HepG2 (cell line): Measurements from ENCODE around the gene COBL. TPM values are rescaled to one million over a fixed set of nuclear protein-coding genes. Genes with fewer than 3 reads are reported as not detected.

Experiments used
- ATAC-seq: fragments of 200-7000 bp; cut with Tn5 transposase; 3 replicates; pipeline ENCODE4 v1.9.1; 2020; ENCODE audit warnings: mild to moderate bottlenecking, moderate library complexity
- BruUV-seq: library from RNA; stranded (reverse); fragments of 400-500 nt; replicated peaks from 2 replicates; lab custom pipeline; 2021; lab: Mats Ljungman, UMichigan
- CTCF ChIA-PET: fragments of 300-600 bp; formaldehyde crosslinking; extraction: SDS; loops from one replicate; lab custom pipeline; 2021; ENCODE audit warnings: low total read pairs, inconsistent platforms, low intra/inter-chr PET ratio; lab: Yijun Ruan, JAX
- POLR2A ChIA-PET: fragments of 350-600 bp; sonication (Branson Sonifier 250); formaldehyde crosslinking; loops from one replicate; lab custom pipeline; 2020; ENCODE audit warnings: antibody characterized with exemption, inconsistent platforms; lab: Yijun Ruan, JAX
- DNase-seq: peaks from one replicate; pipeline ENCODE4 v3.0.0-alpha.2; 2015; ENCODE audit warnings: low spot score
- FAIRE-seq: peaks from 3 replicates; lab custom pipeline; 2011; peaks lifted over from hg19 to GRCh38; lab: Jason Lieb, UNC
- H2AFZ ChIP-seq: one replicate; pipeline ENCODE4 v1.6.1; 2011; ENCODE audit warnings: low read length, inconsistent platforms
- H3K27ac ChIP-seq: fragments of 300-600 bp; 3 replicates; pipeline ENCODE4 v1.8.0; 2011; ENCODE audit warnings: mixed run types, mild to moderate bottlenecking, mixed read lengths, low read length, inconsistent platforms; ENCODE audit not compliant: insufficient read depth; ENCODE audit errors: extremely low read length
- H3K27me3 ChIP-seq, 2 experiments: fragments of 200-600 bp in 1 of 2; 2 replicates in 1 of 2; 3 replicates in 1 of 2; pipeline versions ENCODE4 v1.6.0 to v1.8.0; 2011; ENCODE audit warnings: low read length in 2 of 2, mild to moderate bottlenecking in 2 of 2, moderate library complexity in 2 of 2, inconsistent platforms in 1 of 2; ENCODE audit not compliant: insufficient read depth in 2 of 2, control insufficient read depth in 1 of 2
- H3K36me3 ChIP-seq, 2 experiments: fragments of 200-600 bp in 1 of 2; replicated peaks in 1 of 2; 2 replicates in 1 of 2; 3 replicates in 1 of 2; pipeline versions ENCODE4 v1.5.1 to v1.8.0; 2011; ENCODE audit warnings: low read length in 2 of 2, inconsistent platforms in 1 of 2; ENCODE audit not compliant: insufficient read depth in 2 of 2, control insufficient read depth in 1 of 2
- H3K4me1 ChIP-seq: 2 replicates; pipeline ENCODE4 v1.5.1; 2012; ENCODE audit warnings: low read length, inconsistent platforms; ENCODE audit not compliant: insufficient read depth
- H3K4me2 ChIP-seq: 2 replicates; pipeline ENCODE4 v1.6.0; 2011; ENCODE audit warnings: low read depth, low read length, inconsistent platforms
- H3K4me3 ChIP-seq, 3 experiments: fragments of 200-600 bp in 1 of 3; sonication (generic), shearing (Covaris generic) in 1 of 3; replicated peaks in 1 of 3; 2 replicates each; pipeline ENCODE4 v1.5.1; 2011 to 2016; ENCODE audit warnings: low read length in 3 of 3, inconsistent platforms in 2 of 3, low read depth in 2 of 3, mild to moderate bottlenecking in 2 of 3, control low read depth in 1 of 3, mixed read lengths in 1 of 3; ENCODE audit not compliant: insufficient read depth in 1 of 3
- H3K79me2 ChIP-seq: one replicate; pipeline ENCODE4 v1.6.1; 2011; ENCODE audit warnings: low read length, inconsistent platforms; ENCODE audit not compliant: insufficient read depth
- H3K9ac ChIP-seq: 2 replicates; pipeline ENCODE4 v1.6.0; 2011; ENCODE audit warnings: mild to moderate bottlenecking, low read depth, low read length, inconsistent platforms; ENCODE audit not compliant: insufficient read depth
- H3K9me3 ChIP-seq: 2 replicates; pipeline ENCODE4 v1.5.1; 2012; ENCODE audit warnings: mild to moderate bottlenecking, low read length
- H4K20me1 ChIP-seq: 2 replicates; pipeline ENCODE4 v1.6.0; 2011; ENCODE audit warnings: inconsistent platforms, mild to moderate bottlenecking, low read length, moderate library complexity; ENCODE audit not compliant: insufficient read depth
- ADNP ChIP-seq: sonication (generic); formaldehyde crosslinking; IDR thresholded peaks from 2 replicates; pipeline ENCODE4 v1.4.0; 2020; ENCODE audit warnings: missing genetic modification reagents
- AGO2 ChIP-seq: fragments of 200-400 bp; formaldehyde crosslinking; optimal IDR thresholded peaks from 2 replicates; pipeline ENCODE3; 2017; ENCODE audit warnings: mild to moderate bottlenecking, low read depth, low read length, moderate library complexity
- HES4 ChIP-seq: sonication (generic); formaldehyde crosslinking; IDR thresholded peaks from 2 replicates; pipeline ENCODE4 v1.9.0; 2021; ENCODE audit warnings: mild to moderate bottlenecking, missing genetic modification reagents, borderline replicate concordance
- MED8 ChIP-seq: sonication (generic); formaldehyde crosslinking; IDR thresholded peaks from 2 replicates; pipeline ENCODE4 v1.8.1; 2023; ENCODE audit warnings: mild to moderate bottlenecking, missing genetic modification reagents; ENCODE audit not compliant: insufficient replicate concordance
- PCBP2 ChIP-seq: fragments of 200-400 bp; formaldehyde crosslinking; optimal IDR thresholded peaks from 2 replicates; pipeline ENCODE3; 2018; ENCODE audit warnings: low read length, low read depth; ENCODE audit not compliant: poor library complexity, severe bottlenecking
- RBFOX2 ChIP-seq: fragments of 200-400 bp; formaldehyde crosslinking; IDR thresholded peaks from 2 replicates; pipeline ENCODE4 v1.6.1; 2017; ENCODE audit warnings: low read depth, mild to moderate bottlenecking, low read length
- RFXAP ChIP-seq: sonication (generic); formaldehyde crosslinking; IDR thresholded peaks from 2 replicates; pipeline ENCODE4 v1.4.0; 2020; ENCODE audit warnings: missing genetic modification reagents, borderline replicate concordance
- SAP130 ChIP-seq: IDR thresholded peaks from 2 replicates; pipeline ENCODE4 v1.6.1; 2016; ENCODE audit warnings: low read depth
- SMAD3 ChIP-seq: sonication (generic); formaldehyde crosslinking; IDR thresholded peaks from 2 replicates; pipeline ENCODE4 v1.4.0; 2020; ENCODE audit warnings: missing genetic modification reagents
- TFAP4 ChIP-seq: sonication (generic); IDR thresholded peaks from 2 replicates; pipeline ENCODE4 v1.6.1; 2016; ENCODE audit warnings: low read depth, borderline replicate concordance
- YEATS4 ChIP-seq: sonication (generic); formaldehyde crosslinking; IDR thresholded peaks from 2 replicates; pipeline ENCODE4 v1.4.0; 2020; ENCODE audit warnings: missing genetic modification reagents, borderline replicate concordance
- ZFP62 ChIP-seq: sonication (generic); formaldehyde crosslinking; IDR thresholded peaks from 2 replicates; pipeline ENCODE4 v1.4.0; 2020; ENCODE audit warnings: missing genetic modification reagents
- ZNF234 ChIP-seq: sonication (generic); formaldehyde crosslinking; conservative IDR thresholded peaks from 2 replicates; pipeline ENCODE4 v1.5.1; 2020; ENCODE audit warnings: mild to moderate bottlenecking, missing genetic modification reagents
- ZNF549 ChIP-seq: sonication (generic); formaldehyde crosslinking; IDR thresholded peaks from 2 replicates; pipeline ENCODE4 v1.5.0; 2020; ENCODE audit warnings: missing genetic modification reagents
- ZNF772 ChIP-seq: sonication (generic); formaldehyde crosslinking; IDR thresholded peaks from 2 replicates; pipeline ENCODE4 v1.5.0; 2020; ENCODE audit warnings: mild to moderate bottlenecking, missing genetic modification reagents
- WGBS: methylation state at CpG from one replicate; pipeline ENCODE4 v1.1.6; 2017; ENCODE audit warnings: low lambda C conversion rate; 5-methylcytosine and 5-hydroxymethylcytosine counted together
- in situ Hi-C: cut with HindIII; loops from 2 replicates; pipeline ENCODE4 v1.10.0; 2017; ENCODE audit warnings: low pct_unique_long_range_greater_than_20kb; ENCODE audit not compliant: extremely low pct_ligation_motif_present
- intact Hi-C: fragments of 100-400 bp; cut with micrococcal nuclease; formaldehyde crosslinking; loops from one replicate; pipeline ENCODE4 v1.10.0; 2022; ENCODE audit not compliant: unreplicated experiment
- polyA plus RNA-seq, 8 experiments: library from polyadenylated mRNA; depleted of rRNA in 3 of 8; stranded (reverse) in 7 of 8; unstranded in 1 of 8; fragments of >200 nt; fragmentation: Illumina TruSeq in 4 of 8; extraction: Trizol in 4 of 8; gene quantifications; 2 replicates each; pipeline versions ENCODE4 v1.2.1 to v1.2.3, GENCODE V29; 2011 to 2016; ENCODE audit warnings: low read depth in 4 of 8, missing spikeins in 1 of 8, mixed read lengths in 1 of 8; ENCODE audit not compliant: insufficient read depth in 1 of 8
- total RNA-seq, 5 experiments: library from RNA; depleted of rRNA; stranded (reverse); fragments of >200 nt; fragmentation: Illumina TruSeq; extraction: Trizol; gene quantifications; 2 replicates each; pipeline ENCODE4 v1.2.3, GENCODE V29; 2016; ENCODE audit warnings: low read depth in 1 of 5
- TF ChIP-seq, protein P1 (sequence below): sonication (generic); formaldehyde crosslinking; IDR thresholded peaks from 2 replicates; pipeline ENCODE4 v1.4.0; 2020; ENCODE audit warnings: missing genetic modification reagents
- TF ChIP-seq, protein P2 (sequence below): sonication (generic); formaldehyde crosslinking; IDR thresholded peaks from 2 replicates; pipeline ENCODE4 v1.4.0; 2020; ENCODE audit warnings: missing genetic modification reagents, mild to moderate bottlenecking, borderline replicate concordance

COBL gene
- total and polyA plus RNA-seq, 2 of the 13 experiments (the other 11 are each of a cell fraction or from before 2014, with no cell fraction given) = 3.8 to 4.9 TPM

DNA sequence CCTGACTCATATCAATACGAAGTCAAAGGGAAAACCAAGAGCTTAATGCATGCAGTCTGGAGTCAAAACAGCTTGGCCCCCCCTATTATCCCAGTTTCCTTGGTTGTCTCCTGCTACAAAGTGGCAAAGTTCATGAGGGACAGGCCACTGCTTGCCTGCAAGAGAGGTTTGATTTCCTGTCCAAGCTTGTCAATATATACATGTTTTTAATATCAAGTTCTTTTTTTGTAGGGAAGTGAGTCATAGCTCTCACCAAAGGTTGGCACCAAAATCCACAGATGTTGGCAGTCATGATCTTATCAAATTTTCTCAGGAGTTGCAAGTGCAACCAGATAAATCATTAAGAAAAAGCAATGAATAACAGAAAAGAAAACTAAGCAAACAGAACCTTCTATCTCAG lies 176.8 kb downstream of the COBL start:
- 88% methylated on average over 1 of the region's 1 CpG for WGBS
- POLR2A ChIA-PET = no interaction called here
- peaks cover 0 to 16% of the 10 kb centered on the region in 2 experiments; a peak in 2 of 5 replicates for H3K36me3 ChIP-seq
- H3K27me3 ChIP-seq = no peaks in the 10 kb centered on the region
- TF ChIP-seq ZNF772 (CRISPR knock-in tag) (no peak), ZNF549 (CRISPR knock-in tag) (no peak), TFAP4 (no peak), HES4 (CRISPR knock-in tag) (no peak), ZNF234 (CRISPR knock-in tag) (no peak), SMAD3 (CRISPR knock-in tag) (no peak), AGO2 (no peak), ADNP (CRISPR knock-in tag) (no peak), PCBP2 (no peak), ZFP62 (CRISPR knock-in tag) (no peak), MED8 (CRISPR knock-in tag) (no peak), RBFOX2 (no peak), SAP130 (no peak), YEATS4 (CRISPR knock-in tag) (no peak), RFXAP (no peak)
- TF ChIP-seq, protein P1, sequence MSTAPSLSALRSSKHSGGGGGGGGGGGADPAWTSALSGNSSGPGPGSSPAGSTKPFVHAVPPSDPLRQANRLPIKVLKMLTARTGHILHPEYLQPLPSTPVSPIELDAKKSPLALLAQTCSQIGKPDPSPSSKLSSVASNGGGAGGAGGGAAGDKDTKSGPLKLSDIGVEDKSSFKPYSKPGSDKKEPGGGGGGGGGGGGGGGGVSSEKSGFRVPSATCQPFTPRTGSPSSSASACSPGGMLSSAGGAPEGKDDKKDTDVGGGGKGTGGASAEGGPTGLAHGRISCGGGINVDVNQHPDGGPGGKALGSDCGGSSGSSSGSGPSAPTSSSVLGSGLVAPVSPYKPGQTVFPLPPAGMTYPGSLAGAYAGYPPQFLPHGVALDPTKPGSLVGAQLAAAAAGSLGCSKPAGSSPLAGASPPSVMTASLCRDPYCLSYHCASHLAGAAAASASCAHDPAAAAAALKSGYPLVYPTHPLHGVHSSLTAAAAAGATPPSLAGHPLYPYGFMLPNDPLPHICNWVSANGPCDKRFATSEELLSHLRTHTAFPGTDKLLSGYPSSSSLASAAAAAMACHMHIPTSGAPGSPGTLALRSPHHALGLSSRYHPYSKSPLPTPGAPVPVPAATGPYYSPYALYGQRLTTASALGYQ = no peak
- TF ChIP-seq, protein P2, sequence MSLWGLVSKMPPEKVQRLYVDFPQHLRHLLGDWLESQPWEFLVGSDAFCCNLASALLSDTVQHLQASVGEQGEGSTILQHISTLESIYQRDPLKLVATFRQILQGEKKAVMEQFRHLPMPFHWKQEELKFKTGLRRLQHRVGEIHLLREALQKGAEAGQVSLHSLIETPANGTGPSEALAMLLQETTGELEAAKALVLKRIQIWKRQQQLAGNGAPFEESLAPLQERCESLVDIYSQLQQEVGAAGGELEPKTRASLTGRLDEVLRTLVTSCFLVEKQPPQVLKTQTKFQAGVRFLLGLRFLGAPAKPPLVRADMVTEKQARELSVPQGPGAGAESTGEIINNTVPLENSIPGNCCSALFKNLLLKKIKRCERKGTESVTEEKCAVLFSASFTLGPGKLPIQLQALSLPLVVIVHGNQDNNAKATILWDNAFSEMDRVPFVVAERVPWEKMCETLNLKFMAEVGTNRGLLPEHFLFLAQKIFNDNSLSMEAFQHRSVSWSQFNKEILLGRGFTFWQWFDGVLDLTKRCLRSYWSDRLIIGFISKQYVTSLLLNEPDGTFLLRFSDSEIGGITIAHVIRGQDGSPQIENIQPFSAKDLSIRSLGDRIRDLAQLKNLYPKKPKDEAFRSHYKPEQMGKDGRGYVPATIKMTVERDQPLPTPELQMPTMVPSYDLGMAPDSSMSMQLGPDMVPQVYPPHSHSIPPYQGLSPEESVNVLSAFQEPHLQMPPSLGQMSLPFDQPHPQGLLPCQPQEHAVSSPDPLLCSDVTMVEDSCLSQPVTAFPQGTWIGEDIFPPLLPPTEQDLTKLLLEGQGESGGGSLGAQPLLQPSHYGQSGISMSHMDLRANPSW (CRISPR knock-in tag) = no peak
- CTCF ChIA-PET = no interaction called here
- H2AFZ ChIP-seq = no peak overlapping the region
- H3K9me3 ChIP-seq = no peaks in the 10 kb centered on the region
- in situ Hi-C loops = loop anchor here (25.0 kb wide), 1 partner anchor 677 kb away; the partner anchor contains the start of gene FIGNL1
- no peak overlapping the region for H3K9ac ChIP-seq
- FAIRE-seq = no peak
- no peak overlapping the region for H3K4me3 ChIP-seq
- no TSS peak for BruUV-seq
- H3K4me1 ChIP-seq = no peaks in the 10 kb centered on the region
- H4K20me1 ChIP-seq = no peaks in the 10 kb centered on the region
- H3K27ac ChIP-seq = no peak overlapping the region
- ATAC-seq = no peak
- DNase-seq = no peak
- no peaks in the 10 kb centered on the region for H3K79me2 ChIP-seq
- no peak overlapping the region for H3K4me2 ChIP-seq
- intact Hi-C loops = no loop called here
